ENCODE data around the gene MRTFB. TPM values are rescaled to one million over a fixed set of nuclear protein-coding genes. Genes with fewer than 3 reads are reported as not detected.

Gene MRTFB
- total RNA-seq, 1 donor from 2014 or later: 20.9 TPM

- Mint-ChIP-seq H3K27me3 (no peaks in the 10 kb centered on the region), H3K4me3 (no peak overlapping the region), H3K9me3 (peaks cover 8% of the 10 kb centered on the region), H3K4me1 (peaks cover 2% of the 10 kb centered on the region), H3K27ac (no peak overlapping the region), H3K36me3 (ENCODE audit: low read depth) (peaks cover 9% of the 10 kb centered on the region)
- DNase-seq (no peak), ATAC-seq (ENCODE audit: low read depth) (no peak)
- CTCF ChIA-PET: no interaction called here
- TF ChIP-seq CTCF (IDR thresholded peaks at IDR 0.05): no peak
- intact Hi-C loops (cut with micrococcal nuclease): no loop called here
- POLR2A ChIA-PET: no interaction called here
These were observed 101.2 kb downstream of the MRTFB start for GRCh38 chr16:14172200-14172809.

- H3K4me1 Mint-ChIP-seq: no peaks in the 10 kb centered on the region
These were observed 104.0 kb downstream of the MRTFB start for GRCh38 chr16:14175086-14175485.

GRCh38 chr16:14177704-14178103 is 106.6 kb downstream of the MRTFB start:
- DNase-seq: no peak
- no peaks in the 10 kb centered on the region for H3K27me3 Mint-ChIP-seq
- TF ChIP-seq CTCF (IDR thresholded peaks at IDR 0.05): no peak
- H3K4me3 Mint-ChIP-seq: no peak overlapping the region
- no peak for ATAC-seq (ENCODE audit: low read depth)
- H3K36me3 Mint-ChIP-seq (ENCODE audit: low read depth): peaks cover 4% of the 10 kb centered on the region
- no peak overlapping the region for H3K27ac Mint-ChIP-seq
- POLR2A ChIA-PET: no interaction called here
- CTCF ChIA-PET: no interaction called here
- no peaks in the 10 kb centered on the region for H3K4me1 Mint-ChIP-seq
- intact Hi-C loops (cut with micrococcal nuclease): no loop called here
- peaks cover 3% of the 10 kb centered on the region for H3K9me3 Mint-ChIP-seq

More at GRCh38 chr16:14175086-14175485, 104.0 kb downstream of the MRTFB start:
- Mint-ChIP-seq H3K27me3 (no peaks in the 10 kb centered on the region), H3K9me3 (peaks cover 8% of the 10 kb centered on the region), H3K4me3 (no peak overlapping the region), H3K27ac (no peak overlapping the region), H3K36me3 (ENCODE audit: low read depth) (peaks cover 9% of the 10 kb centered on the region)
- DNase-seq: no peak
- POLR2A ChIA-PET: no interaction called here
- CTCF ChIA-PET: no interaction called here
- ATAC-seq (ENCODE audit: low read depth): no peak
- intact Hi-C loops (cut with micrococcal nuclease): no loop called here
- no peak for TF ChIP-seq CTCF (IDR thresholded peaks at IDR 0.05)

GRCh38 chr16:14179116-14179515 is 108.0 kb downstream of the MRTFB start:
- H3K27me3 Mint-ChIP-seq: no peaks in the 10 kb centered on the region
- no peak overlapping the region for H3K4me3 Mint-ChIP-seq
- TF ChIP-seq CTCF (IDR thresholded peaks at IDR 0.05): no peak
- no peaks in the 10 kb centered on the region for H3K36me3 Mint-ChIP-seq (ENCODE audit: low read depth)
- CTCF ChIA-PET: no interaction called here
- no peak for ATAC-seq (ENCODE audit: low read depth)
- intact Hi-C loops (cut with micrococcal nuclease): no loop called here
- POLR2A ChIA-PET: no interaction called here
- DNase-seq: no peak
- no peaks in the 10 kb centered on the region for H3K4me1 Mint-ChIP-seq
- no peak overlapping the region for H3K27ac Mint-ChIP-seq
- peaks cover under 1% of the 10 kb centered on the region for H3K9me3 Mint-ChIP-seq

GRCh38 chr16:14180481-14180944 is 109.4 kb downstream of the MRTFB start:
- Mint-ChIP-seq H3K4me3 (no peak overlapping the region), H3K36me3 (ENCODE audit: low read depth) (no peaks in the 10 kb centered on the region), H3K27me3 (no peaks in the 10 kb centered on the region), H3K9me3 (no peaks in the 10 kb centered on the region), H3K4me1 (no peaks in the 10 kb centered on the region), H3K27ac (no peak overlapping the region)
- intact Hi-C loops (cut with micrococcal nuclease): no loop called here
- DNase-seq (no peak), ATAC-seq (ENCODE audit: low read depth) (no peak)
- POLR2A ChIA-PET: no interaction called here
- TF ChIP-seq CTCF (IDR thresholded peaks at IDR 0.05): no peak
- CTCF ChIA-PET: no interaction called here

Measured in activated B cell treated with CpG ODN at 0.5 μM for 24 hours (primary cell).